ENCODE results near the gene ARID3A. TPM values are rescaled to one million over a fixed set of nuclear protein-coding genes. Genes with fewer than 3 reads are reported as not detected.

Gene ARID3A
- total and polyA plus RNA-seq, 2 experiments from 2014 or later: 2.8 to 8.5 TPM

DNA sequence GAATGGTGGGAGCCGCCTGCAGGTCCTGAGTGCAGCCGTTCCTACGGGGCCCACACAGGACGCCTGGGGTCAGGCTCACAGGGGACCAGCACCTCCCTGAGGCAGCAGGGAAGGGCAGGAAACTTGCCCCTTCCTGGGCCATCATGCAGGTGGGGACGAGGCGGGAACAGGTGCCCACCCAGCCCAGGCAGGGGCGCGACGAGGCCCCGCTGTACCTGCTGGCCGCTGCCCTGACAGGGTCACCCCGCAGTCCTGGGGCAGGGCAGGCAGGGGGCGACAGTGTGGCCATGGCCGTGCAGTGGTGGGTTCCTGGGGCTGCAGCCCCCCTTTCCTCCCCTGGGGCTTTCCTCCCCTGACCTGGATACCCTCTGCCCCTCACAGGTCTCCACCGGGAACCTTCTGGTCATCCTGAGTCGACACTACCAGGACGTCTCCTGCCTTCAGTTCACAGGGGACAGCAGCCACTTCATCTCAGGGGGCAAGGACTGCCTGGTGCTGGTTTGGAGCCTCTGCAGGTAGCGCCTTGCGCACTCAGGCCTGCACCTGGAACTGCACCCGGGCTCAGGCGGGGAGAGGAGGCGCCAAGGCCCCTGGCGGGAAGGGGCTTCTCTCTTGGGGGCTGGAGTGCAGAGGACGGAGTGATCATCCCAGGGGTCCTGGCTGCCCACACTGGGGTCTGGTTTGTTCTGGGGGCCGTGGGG lies 63.7 kb downstream of the ARID3A start:
- Histone ChIP-seq H3K4me1 (ENCODE audit: insufficient read depth) (0 out of 2 replicates have a peak, but pooled peaks cover 3% of the 10 kb centered on the region), H2AFZ (no peak overlapping the region), H3K9me2 (ENCODE audit: insufficient read depth) (no peaks in the 10 kb centered on the region), H3K9ac (no peak overlapping the region), H3F3A (ENCODE audit: insufficient read depth) (peaks cover 6% of the 10 kb centered on the region; the same call in 1 of the 2 replicates), H3K4me3 (no peak overlapping the region), H3K27me3 (replicated peaks; ENCODE audit: insufficient read depth) (no peaks in the 10 kb centered on the region), H3K27ac (no peak overlapping the region), H3K4me2 (ENCODE audit: unreplicated experiment) (no peak overlapping the region), H3K36me3 (ENCODE audit: low read depth) (no peaks in the 10 kb centered on the region; the same call in 1 of the 2 replicates), H3K79me2 (ENCODE audit: insufficient read depth) (peaks cover 17% of the 10 kb centered on the region), H4K20me1 (ENCODE audit: insufficient read depth) (no peaks in the 10 kb centered on the region), H3K9me3 (ENCODE audit: low read depth) (no peaks in the 10 kb centered on the region)
- no peak for TF ChIP-seq EZH2 (IDR thresholded peaks at IDR 0.05; ENCODE audit: insufficient read depth, poor library complexity, severe bottlenecking)
- TF ChIP-seq EZH2phosphoT487 (IDR thresholded peaks at IDR 0.05; ENCODE audit: insufficient read depth, low read depth): no peak
- in situ Hi-C loops (cut with MboI): loop anchor here (10.0 kb wide), 1 partner anchor 215 kb away; no protein-coding TSS in a partner anchor
- WGBS, 2 experiments (ENCODE audit: low coverage in 1 of 2, low lambda C conversion rate in 2 of 2, missing lambda C conversion rate in 2 of 2): 90 to 93% methylated on average over 20 to 22 of the region's 25 CpGs
- no peak for DNase-seq

- WGBS, 2 experiments (ENCODE audit: low coverage in 1 of 2, low lambda C conversion rate in 2 of 2, missing lambda C conversion rate in 2 of 2): 92 to 95% methylated on average over 22 to 27 of the region's 27 CpGs
Measured at GRCh38 chr19:990119-990571, 64.3 kb downstream of the ARID3A start.

DNA sequence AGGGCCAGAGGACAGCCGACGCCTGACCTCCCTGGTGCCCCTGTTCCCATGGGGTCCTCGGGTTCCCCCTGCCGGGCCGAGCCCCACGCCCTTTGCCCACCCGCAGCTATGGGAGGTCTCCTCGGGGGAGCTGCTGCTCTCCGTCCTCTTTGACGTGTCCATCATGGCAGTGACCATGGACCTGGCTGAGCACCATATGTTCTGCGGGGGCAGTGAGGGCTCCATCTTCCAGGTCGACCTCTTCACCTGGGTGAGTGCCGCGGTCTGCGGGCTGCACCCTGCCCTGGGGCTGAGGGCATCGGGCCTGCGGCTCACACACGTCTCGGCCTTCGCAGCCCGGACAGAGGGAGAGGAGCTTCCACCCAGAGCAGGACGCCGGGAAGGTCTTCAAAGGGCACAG lies 64.9 kb downstream of the ARID3A start:
- Histone ChIP-seq H3K9ac (no peak overlapping the region), H3K79me2 (ENCODE audit: insufficient read depth) (peaks cover 4% of the 10 kb centered on the region), H3K36me3 (ENCODE audit: low read depth) (no peaks in the 10 kb centered on the region; the same call in 1 of the 2 replicates), H3K4me1 (ENCODE audit: insufficient read depth) (no peaks in the 10 kb centered on the region), H2AFZ (no peak overlapping the region), H3K27ac (no peak overlapping the region), H3K4me3 (no peak overlapping the region), H3K4me2 (ENCODE audit: unreplicated experiment) (no peak overlapping the region), H3F3A (ENCODE audit: insufficient read depth) (peaks cover 6% of the 10 kb centered on the region; the same call in 1 of the 2 replicates), H3K27me3 (replicated peaks; ENCODE audit: insufficient read depth) (peaks cover under 1% of the 10 kb centered on the region; the same call in 1 of the 2 replicates), H3K9me3 (ENCODE audit: low read depth) (no peaks in the 10 kb centered on the region), H4K20me1 (ENCODE audit: insufficient read depth) (no peaks in the 10 kb centered on the region), H3K9me2 (ENCODE audit: insufficient read depth) (no peaks in the 10 kb centered on the region)
- no peak for DNase-seq
- WGBS, 2 experiments (ENCODE audit: low coverage in 1 of 2, low lambda C conversion rate in 2 of 2, missing lambda C conversion rate in 2 of 2): 95 to 96% methylated on average over 22 to 23 of the region's 23 CpGs
- in situ Hi-C loops (cut with MboI): no loop called here
- no peak for TF ChIP-seq EZH2 (IDR thresholded peaks at IDR 0.05; ENCODE audit: insufficient read depth, poor library complexity, severe bottlenecking)
- TF ChIP-seq EZH2phosphoT487 (IDR thresholded peaks at IDR 0.05; ENCODE audit: insufficient read depth, low read depth): no peak

More at GRCh38 chr19:990119-990571, 64.3 kb downstream of the ARID3A start:
- no peaks in the 10 kb centered on the region for H3K9me3 ChIP-seq (ENCODE audit: low read depth)
- H3K4me1 ChIP-seq (ENCODE audit: insufficient read depth): 0 out of 2 replicates have a peak, but pooled peaks cover under 1% of the 10 kb centered on the region
- in situ Hi-C loops (cut with MboI): no loop called here
- no peak overlapping the region for H3K9ac ChIP-seq
- no peak for TF ChIP-seq EZH2phosphoT487 (IDR thresholded peaks at IDR 0.05; ENCODE audit: insufficient read depth, low read depth)
- TF ChIP-seq EZH2 (IDR thresholded peaks at IDR 0.05; ENCODE audit: insufficient read depth, poor library complexity, severe bottlenecking): no peak
- H3K4me2 ChIP-seq (ENCODE audit: unreplicated experiment): no peak overlapping the region
- H3K27ac ChIP-seq: no peak overlapping the region
- H3K27me3 ChIP-seq (replicated peaks; ENCODE audit: insufficient read depth): no peaks in the 10 kb centered on the region
- H3K9me2 ChIP-seq (ENCODE audit: insufficient read depth): no peaks in the 10 kb centered on the region
- H3K36me3 ChIP-seq (ENCODE audit: low read depth): no peaks in the 10 kb centered on the region; the same call in 1 of the 2 replicates
- no peak overlapping the region for H2AFZ ChIP-seq
- H3F3A ChIP-seq (ENCODE audit: insufficient read depth): peaks cover 6% of the 10 kb centered on the region; the same call in 1 of the 2 replicates
- peaks cover 10% of the 10 kb centered on the region for H3K79me2 ChIP-seq (ENCODE audit: insufficient read depth)
- H4K20me1 ChIP-seq (ENCODE audit: insufficient read depth): no peaks in the 10 kb centered on the region
- DNase-seq: no peak
- no peak overlapping the region for H3K4me3 ChIP-seq

- Histone ChIP-seq H3K4me1 (ENCODE audit: insufficient read depth) (no peaks in the 10 kb centered on the region), H3F3A (ENCODE audit: insufficient read depth) (peaks cover 6% of the 10 kb centered on the region; the same call in 1 of the 2 replicates), H3K4me2 (ENCODE audit: unreplicated experiment) (no peak overlapping the region), H4K20me1 (ENCODE audit: insufficient read depth) (no peaks in the 10 kb centered on the region), H3K9ac (no peak overlapping the region), H3K79me2 (ENCODE audit: insufficient read depth) (no peaks in the 10 kb centered on the region), H2AFZ (no peak overlapping the region), H3K36me3 (ENCODE audit: low read depth) (no peaks in the 10 kb centered on the region; the same call in 1 of the 2 replicates), H3K27ac (no peak overlapping the region), H3K4me3 (no peak overlapping the region), H3K27me3 (replicated peaks; ENCODE audit: insufficient read depth) (peaks cover 6% of the 10 kb centered on the region; the same call in 1 of the 2 replicates), H3K9me3 (ENCODE audit: low read depth) (no peaks in the 10 kb centered on the region), H3K9me2 (ENCODE audit: insufficient read depth) (no peaks in the 10 kb centered on the region)
- WGBS, 2 experiments (ENCODE audit: low coverage in 1 of 2, low lambda C conversion rate in 2 of 2, missing lambda C conversion rate in 2 of 2): 83 to 99% methylated on average over 13 to 43 of the region's 47 CpGs
- DNase-seq: peak; percentile 75
- in situ Hi-C loops (cut with MboI): no loop called here
- TF ChIP-seq EZH2phosphoT487 (IDR thresholded peaks at IDR 0.05; ENCODE audit: insufficient read depth, low read depth) (no peak), EZH2 (IDR thresholded peaks at IDR 0.05; ENCODE audit: insufficient read depth, poor library complexity, severe bottlenecking) (no peak)
Measured at GRCh38 chr19:991174-991931, 65.5 kb downstream of the ARID3A start.
